ENCODE measurements around the gene YWHAQ.

Gene YWHAQ

GRCh38 chr2:9647884-9648283 is 17.1 kb upstream of the YWHAQ start:
- peaks cover 0 to 3% of the 10 kb centered on the region in 2 donors for H3K27me3 ChIP-seq (ENCODE audit: control insufficient read depth in 1 of 2, insufficient read depth in 2 of 2, low read length in 2 of 2)
- H3K9ac ChIP-seq (ENCODE audit: low read depth in 1 of 2, low read length in 2 of 2): no peak overlapping the region
- H3K27ac ChIP-seq (ENCODE audit: low read depth, low read length): no peak overlapping the region
- H3K9me3 ChIP-seq (ENCODE audit: control insufficient read depth in 1 of 2, low read length in 2 of 2): no peaks in the 10 kb centered on the region
- no peak overlapping the region for H3K4me3 ChIP-seq (ENCODE audit: low read depth in 1 of 2, low read length in 2 of 2)
- H3K4me1 ChIP-seq (ENCODE audit: control insufficient read depth in 1 of 2, insufficient read depth in 2 of 2, low read length in 2 of 2): no peaks in the 10 kb centered on the region
- H3K36me3 ChIP-seq (ENCODE audit: control insufficient read depth in 1 of 2, insufficient read depth in 2 of 2, low read length in 2 of 2): no peaks in the 10 kb centered on the region

GRCh38 chr2:9646196-9647030 is 15.6 kb upstream of the YWHAQ start:
- Histone ChIP-seq H3K27ac (ENCODE audit: low read depth, low read length) (no peak overlapping the region), H3K9me3 (ENCODE audit: control insufficient read depth in 1 of 2, low read length in 2 of 2) (no peaks in the 10 kb centered on the region)

GRCh38 chr2:9644603-9645002 is 13.8 kb upstream of the YWHAQ start:
- H3K4me3 ChIP-seq (ENCODE audit: low read depth in 1 of 2, low read length in 2 of 2): no peak overlapping the region
- H3K36me3 ChIP-seq (ENCODE audit: control insufficient read depth in 1 of 2, insufficient read depth in 2 of 2, low read length in 2 of 2): no peaks in the 10 kb centered on the region
- H3K9ac ChIP-seq (ENCODE audit: low read depth in 1 of 2, low read length in 2 of 2): no peak overlapping the region
- H3K27ac ChIP-seq (ENCODE audit: low read depth, low read length): no peak overlapping the region
- H3K9me3 ChIP-seq (ENCODE audit: control insufficient read depth in 1 of 2, low read length in 2 of 2): no peaks in the 10 kb centered on the region
- H3K27me3 ChIP-seq (ENCODE audit: control insufficient read depth in 1 of 2, insufficient read depth in 2 of 2, low read length in 2 of 2): no peaks in the 10 kb centered on the region
- H3K4me1 ChIP-seq (ENCODE audit: control insufficient read depth in 1 of 2, insufficient read depth in 2 of 2, low read length in 2 of 2): no peaks in the 10 kb centered on the region

More at GRCh38 chr2:9646196-9647030, 15.6 kb upstream of the YWHAQ start:
- Histone ChIP-seq H3K4me1 (ENCODE audit: control insufficient read depth in 1 of 2, insufficient read depth in 2 of 2, low read length in 2 of 2) (no peaks in the 10 kb centered on the region), H3K9ac (ENCODE audit: low read depth in 1 of 2, low read length in 2 of 2) (no peak overlapping the region), H3K4me3 (ENCODE audit: low read depth in 1 of 2, low read length in 2 of 2) (no peak overlapping the region), H3K27me3 (ENCODE audit: control insufficient read depth in 1 of 2, insufficient read depth in 2 of 2, low read length in 2 of 2) (no peaks in the 10 kb centered on the region), H3K36me3 (ENCODE audit: control insufficient read depth in 1 of 2, insufficient read depth in 2 of 2, low read length in 2 of 2) (no peaks in the 10 kb centered on the region)

GRCh38 chr2:9644021-9644420 is 13.2 kb upstream of the YWHAQ start:
- Histone ChIP-seq H3K27ac (ENCODE audit: low read depth, low read length) (no peak overlapping the region), H3K9me3 (ENCODE audit: control insufficient read depth in 1 of 2, low read length in 2 of 2) (no peaks in the 10 kb centered on the region), H3K27me3 (ENCODE audit: control insufficient read depth in 1 of 2, insufficient read depth in 2 of 2, low read length in 2 of 2) (no peaks in the 10 kb centered on the region), H3K9ac (ENCODE audit: low read depth in 1 of 2, low read length in 2 of 2) (no peak overlapping the region), H3K4me1 (ENCODE audit: control insufficient read depth in 1 of 2, insufficient read depth in 2 of 2, low read length in 2 of 2) (no peaks in the 10 kb centered on the region), H3K36me3 (ENCODE audit: control insufficient read depth in 1 of 2, insufficient read depth in 2 of 2, low read length in 2 of 2) (no peaks in the 10 kb centered on the region), H3K4me3 (ENCODE audit: low read depth in 1 of 2, low read length in 2 of 2) (no peak overlapping the region)

GRCh38 chr2:9641641-9642040 is 10.8 kb upstream of the YWHAQ start:
- Histone ChIP-seq H3K9ac (ENCODE audit: low read depth in 1 of 2, low read length in 2 of 2) (no peak overlapping the region), H3K36me3 (ENCODE audit: control insufficient read depth in 1 of 2, insufficient read depth in 2 of 2, low read length in 2 of 2) (no peaks in the 10 kb centered on the region), H3K4me1 (ENCODE audit: control insufficient read depth in 1 of 2, insufficient read depth in 2 of 2, low read length in 2 of 2) (peaks cover 0 to 4% of the 10 kb centered on the region in 2 donors), H3K9me3 (ENCODE audit: control insufficient read depth in 1 of 2, low read length in 2 of 2) (no peaks in the 10 kb centered on the region), H3K27me3 (ENCODE audit: control insufficient read depth in 1 of 2, insufficient read depth in 2 of 2, low read length in 2 of 2) (no peaks in the 10 kb centered on the region), H3K4me3 (ENCODE audit: low read depth in 1 of 2, low read length in 2 of 2) (no peak overlapping the region), H3K27ac (ENCODE audit: low read depth, low read length) (no peak overlapping the region)

GRCh38 chr2:9640403-9641104 is 9.8 kb upstream of the YWHAQ start:
- no peak overlapping the region for H3K4me3 ChIP-seq (ENCODE audit: low read depth in 1 of 2, low read length in 2 of 2)
- no peaks in the 10 kb centered on the region for H3K9me3 ChIP-seq (ENCODE audit: control insufficient read depth in 1 of 2, low read length in 2 of 2)
- peaks cover 0 to 4% of the 10 kb centered on the region in 2 donors for H3K4me1 ChIP-seq (ENCODE audit: control insufficient read depth in 1 of 2, insufficient read depth in 2 of 2, low read length in 2 of 2)
- no peak overlapping the region for H3K27ac ChIP-seq (ENCODE audit: low read depth, low read length)
- H3K9ac ChIP-seq (ENCODE audit: low read depth in 1 of 2, low read length in 2 of 2): no peak overlapping the region
- no peaks in the 10 kb centered on the region for H3K27me3 ChIP-seq (ENCODE audit: control insufficient read depth in 1 of 2, insufficient read depth in 2 of 2, low read length in 2 of 2)
- H3K36me3 ChIP-seq (ENCODE audit: control insufficient read depth in 1 of 2, insufficient read depth in 2 of 2, low read length in 2 of 2): no peaks in the 10 kb centered on the region

- Histone ChIP-seq H3K27me3 (ENCODE audit: control insufficient read depth in 1 of 2, insufficient read depth in 2 of 2, low read length in 2 of 2) (no peaks in the 10 kb centered on the region), H3K9me3 (ENCODE audit: control insufficient read depth in 1 of 2, low read length in 2 of 2) (no peaks in the 10 kb centered on the region), H3K27ac (ENCODE audit: low read depth, low read length) (no peak overlapping the region), H3K4me3 (ENCODE audit: low read depth in 1 of 2, low read length in 2 of 2) (no peak overlapping the region), H3K9ac (ENCODE audit: low read depth in 1 of 2, low read length in 2 of 2) (no peak overlapping the region), H3K36me3 (ENCODE audit: control insufficient read depth in 1 of 2, insufficient read depth in 2 of 2, low read length in 2 of 2) (no peaks in the 10 kb centered on the region), H3K4me1 (ENCODE audit: control insufficient read depth in 1 of 2, insufficient read depth in 2 of 2, low read length in 2 of 2) (peaks cover 0 to 4% of the 10 kb centered on the region in 2 donors)
Observed at GRCh38 chr2:9639740-9640343, 9.0 kb upstream of the YWHAQ start.

GRCh38 chr2:9639000-9639602 is 8.3 kb upstream of the YWHAQ start:
- Histone ChIP-seq H3K4me1 (ENCODE audit: control insufficient read depth in 1 of 2, insufficient read depth in 2 of 2, low read length in 2 of 2) (peaks cover 0 to 4% of the 10 kb centered on the region in 2 donors), H3K27me3 (ENCODE audit: control insufficient read depth in 1 of 2, insufficient read depth in 2 of 2, low read length in 2 of 2) (no peaks in the 10 kb centered on the region), H3K9ac (ENCODE audit: low read depth in 1 of 2, low read length in 2 of 2) (no peak overlapping the region), H3K9me3 (ENCODE audit: control insufficient read depth in 1 of 2, low read length in 2 of 2) (no peaks in the 10 kb centered on the region), H3K4me3 (ENCODE audit: low read depth in 1 of 2, low read length in 2 of 2) (no peak overlapping the region), H3K27ac (ENCODE audit: low read depth, low read length) (no peak overlapping the region), H3K36me3 (ENCODE audit: control insufficient read depth in 1 of 2, insufficient read depth in 2 of 2, low read length in 2 of 2) (no peaks in the 10 kb centered on the region)

- H3K4me1 ChIP-seq (ENCODE audit: control insufficient read depth in 1 of 2, insufficient read depth in 2 of 2, low read length in 2 of 2): peaks cover 0 to 4% of the 10 kb centered on the region in 2 donors
- H3K9ac ChIP-seq (ENCODE audit: low read depth in 1 of 2, low read length in 2 of 2): no peak overlapping the region
- no peak overlapping the region for H3K27ac ChIP-seq (ENCODE audit: low read depth, low read length)
- no peak overlapping the region for H3K4me3 ChIP-seq (ENCODE audit: low read depth in 1 of 2, low read length in 2 of 2)
- no peaks in the 10 kb centered on the region for H3K9me3 ChIP-seq (ENCODE audit: control insufficient read depth in 1 of 2, low read length in 2 of 2)
- H3K27me3 ChIP-seq (ENCODE audit: control insufficient read depth in 1 of 2, insufficient read depth in 2 of 2, low read length in 2 of 2): no peaks in the 10 kb centered on the region
- H3K36me3 ChIP-seq (ENCODE audit: control insufficient read depth in 1 of 2, insufficient read depth in 2 of 2, low read length in 2 of 2): no peaks in the 10 kb centered on the region
Observed at GRCh38 chr2:9638532-9638931, 7.7 kb upstream of the YWHAQ start.

- Histone ChIP-seq H3K36me3 (ENCODE audit: control insufficient read depth in 1 of 2, insufficient read depth in 2 of 2, low read length in 2 of 2) (no peaks in the 10 kb centered on the region), H3K9ac (ENCODE audit: low read depth in 1 of 2, low read length in 2 of 2) (no peak overlapping the region), H3K27me3 (ENCODE audit: control insufficient read depth in 1 of 2, insufficient read depth in 2 of 2, low read length in 2 of 2) (no peaks in the 10 kb centered on the region), H3K9me3 (ENCODE audit: control insufficient read depth in 1 of 2, low read length in 2 of 2) (no peaks in the 10 kb centered on the region), H3K27ac (ENCODE audit: low read depth, low read length) (no peak overlapping the region), H3K4me1 (ENCODE audit: control insufficient read depth in 1 of 2, insufficient read depth in 2 of 2, low read length in 2 of 2) (peaks cover 0 to 4% of the 10 kb centered on the region in 2 donors), H3K4me3 (ENCODE audit: low read depth in 1 of 2, low read length in 2 of 2) (no peak overlapping the region)
Observed at GRCh38 chr2:9637330-9637729, 6.5 kb upstream of the YWHAQ start.
